ENCODE measurements around the gene CCDC57. TPM values are rescaled to one million over a fixed set of nuclear protein-coding genes. Genes with fewer than 3 reads are reported as not detected.

The CCDC57 gene
- total and polyA plus RNA-seq, 2 of the 4 experiments (the other 2 are of a cell fraction): 7.3 to 31.3 TPM

GRCh38 chr17:82153295-82153691 is 59.3 kb downstream of the CCDC57 start:
- TF ChIP-seq MAFK (IDR thresholded peaks at IDR 0.05; ENCODE audit: low read depth, low read length): no peak
- no peak for TF ChIP-seq SMC3 (IDR thresholded peaks at IDR 0.05; ENCODE audit: low read depth, low read length)
- no peak for TF ChIP-seq CTCF (conservative IDR thresholded peaks at IDR 0.05; ENCODE audit: low read depth, low read length)
- no peak for TF ChIP-seq MAZ (IDR thresholded peaks at IDR 0.05; ENCODE audit: borderline replicate concordance, low read depth, low read length)
- no peak for TF ChIP-seq MXI1 (IDR thresholded peaks at IDR 0.05; ENCODE audit: borderline replicate concordance, low read depth, low read length)
- TF ChIP-seq NFE2L2 (IDR thresholded peaks at IDR 0.05; ENCODE audit: low read depth, low read length): no peak
- TF ChIP-seq RAD21 (IDR thresholded peaks at IDR 0.05; ENCODE audit: low read length): no peak
- no peak for TF ChIP-seq BHLHE40 (IDR thresholded peaks at IDR 0.05; ENCODE audit: low read depth, low read length)
- no peak for TF ChIP-seq POLR2A (IDR thresholded peaks at IDR 0.05; ENCODE audit: low read depth, low read length)
- in situ Hi-C loops (cut with MboI; ENCODE audit: low sequenced_read_pairs): no loop called here
- Histone ChIP-seq H3K36me3 (ENCODE audit: control insufficient read depth, insufficient read depth, low read length) (peaks cover 8% of the 10 kb centered on the region), H3K9me3 (ENCODE audit: control insufficient read depth, insufficient read depth, low read length) (no peaks in the 10 kb centered on the region), H3K4me1 (ENCODE audit: control insufficient read depth, insufficient read depth, low read length) (no peaks in the 10 kb centered on the region), H3K9me1 (ENCODE audit: insufficient read depth, low read length) (no peaks in the 10 kb centered on the region), H4K5ac (ENCODE audit: low read depth, low read length) (no peak overlapping the region), H4K91ac (ENCODE audit: insufficient read depth, low read depth, low read length) (no peak overlapping the region), H2AFZ (replicated peaks; ENCODE audit: low read length, poor library complexity) (no peak overlapping the region), H3K27ac (ENCODE audit: insufficient read depth, low read length) (no peak overlapping the region), H2BK5ac (ENCODE audit: low read depth, low read length, poor library complexity, severe bottlenecking) (no peak overlapping the region), H3K14ac (replicated peaks; ENCODE audit: low read depth, low read length) (no peak overlapping the region), H2BK120ac (ENCODE audit: low read depth, low read length) (no peak overlapping the region), H4K20me1 (ENCODE audit: insufficient read depth, low read length) (no peaks in the 10 kb centered on the region; the same call in 1 of the 2 replicates), H3K4ac (ENCODE audit: low read depth, low read length) (no peak overlapping the region), H2BK20ac (ENCODE audit: low read depth, low read length) (no peak overlapping the region), H3K18ac (ENCODE audit: low read depth, low read length) (no peak overlapping the region), H3K4me2 (ENCODE audit: low read depth, low read length) (no peak overlapping the region), H4K8ac (ENCODE audit: low read depth in 2 of 2, low read length in 2 of 2) (no peak overlapping the region), H3K27me3 (ENCODE audit: control insufficient read depth, insufficient read depth, low read length) (no peaks in the 10 kb centered on the region), H2AK9ac (replicated peaks; ENCODE audit: low read depth, low read length, poor library complexity) (no peak overlapping the region), H2AK5ac (ENCODE audit: low read depth, low read length) (no peak overlapping the region), H3K79me1 (ENCODE audit: low read depth in 1 of 2, low read length in 2 of 2) (no peaks in the 10 kb centered on the region), H3K9ac (ENCODE audit: low read depth, low read length) (no peak overlapping the region), H2BK15ac (ENCODE audit: low read depth, low read length) (no peak overlapping the region), H3K23ac (ENCODE audit: low read depth, low read length) (no peak overlapping the region), H3K56ac (ENCODE audit: extremely low read depth, insufficient read depth, low read length) (no peak overlapping the region), H3K4me3 (ENCODE audit: insufficient read depth, low read depth, low read length) (no peak overlapping the region)
- POLR2A ChIA-PET (ENCODE audit: unreplicated experiment): no interaction called here
- dilution Hi-C loops (cut with HindIII; ENCODE audit: low sequenced_read_pairs, unreplicated experiment): no loop called here
- CTCF ChIA-PET: interaction anchor here (0.6 kb wide), 1 partner anchor 178 kb away, joined by 3 read pairs; no protein-coding TSS in a partner anchor
- no peak for ATAC-seq (ENCODE audit: low read depth)
- no peak for DNase-seq
- BruUV-seq (replicated peaks): no TSS peak
- intact Hi-C loops (cut with micrococcal nuclease): loop anchor here (10.0 kb wide), 1 partner anchor 188 kb away; the partner anchor contains the start of gene NOTUM
- 80% methylated on average over 2 of the region's 6 CpGs; no CpG with 5 or more reads in 1 of the 2 experiments for WGBS, 2 experiments (ENCODE audit: extremely low coverage in 2 of 2, insufficient read length in 1 of 2)

Data from IMR-90 (cell line).